Glutamatergic neuron (in vitro differentiated cells): ENCODE results near the gene STAP2. TPM values are rescaled to one million over a fixed set of nuclear protein-coding genes. Genes with fewer than 3 reads are reported as not detected.

Experiments
- DNase-seq: peaks from one replicate; pipeline ENCODE4 v3.0.0; 2022
- H3K27ac Mint-ChIP-seq: one replicate; pipeline ENCODE4 v1.8.0; 2020; ENCODE audit warnings: mild to moderate bottlenecking, mixed read lengths, inconsistent platforms; ENCODE audit not compliant: unreplicated experiment
- H3K27me3 Mint-ChIP-seq: one replicate; pipeline ENCODE4 v1.8.0; 2020; ENCODE audit warnings: mild to moderate bottlenecking, moderate library complexity, mixed read lengths, inconsistent platforms; ENCODE audit not compliant: unreplicated experiment
- H3K36me3 Mint-ChIP-seq: one replicate; pipeline ENCODE4 v1.8.0; 2020; ENCODE audit warnings: mild to moderate bottlenecking, mixed read lengths, inconsistent platforms; ENCODE audit not compliant: unreplicated experiment
- H3K4me1 Mint-ChIP-seq: one replicate; pipeline ENCODE4 v1.8.0; 2020; ENCODE audit warnings: mild to moderate bottlenecking, low read depth, mixed read lengths, inconsistent platforms; ENCODE audit not compliant: unreplicated experiment
- H3K4me3 Mint-ChIP-seq: one replicate; pipeline ENCODE4 v1.8.0; 2020; ENCODE audit warnings: mild to moderate bottlenecking, mixed read lengths, inconsistent platforms; ENCODE audit not compliant: unreplicated experiment
- H3K9me3 Mint-ChIP-seq: one replicate; pipeline ENCODE4 v1.8.0; 2020; ENCODE audit warnings: mild to moderate bottlenecking, moderate library complexity, mixed read lengths, inconsistent platforms; ENCODE audit not compliant: unreplicated experiment
- total RNA-seq: library from RNA; stranded (reverse); fragmentation: NEBNext Ultra II Directional; extraction: Animal tissue kit (Norgen Biotek cat#: 25700); gene quantifications from one replicate; pipeline ENCODE4 v1.2.1, GENCODE V29; 2021; ENCODE audit not compliant: unreplicated experiment
- TF ChIP-seq, protein P1 (sequence below): fragments of 200-600 bp; sonication (generic); IDR thresholded peaks from one replicate; pipeline ENCODE4 v1.5.0; 2021; ENCODE audit not compliant: partially characterized antibody, unreplicated experiment

Gene STAP2
- total RNA-seq, 1 donor from 2014 or later = 18.1 TPM

DNA sequence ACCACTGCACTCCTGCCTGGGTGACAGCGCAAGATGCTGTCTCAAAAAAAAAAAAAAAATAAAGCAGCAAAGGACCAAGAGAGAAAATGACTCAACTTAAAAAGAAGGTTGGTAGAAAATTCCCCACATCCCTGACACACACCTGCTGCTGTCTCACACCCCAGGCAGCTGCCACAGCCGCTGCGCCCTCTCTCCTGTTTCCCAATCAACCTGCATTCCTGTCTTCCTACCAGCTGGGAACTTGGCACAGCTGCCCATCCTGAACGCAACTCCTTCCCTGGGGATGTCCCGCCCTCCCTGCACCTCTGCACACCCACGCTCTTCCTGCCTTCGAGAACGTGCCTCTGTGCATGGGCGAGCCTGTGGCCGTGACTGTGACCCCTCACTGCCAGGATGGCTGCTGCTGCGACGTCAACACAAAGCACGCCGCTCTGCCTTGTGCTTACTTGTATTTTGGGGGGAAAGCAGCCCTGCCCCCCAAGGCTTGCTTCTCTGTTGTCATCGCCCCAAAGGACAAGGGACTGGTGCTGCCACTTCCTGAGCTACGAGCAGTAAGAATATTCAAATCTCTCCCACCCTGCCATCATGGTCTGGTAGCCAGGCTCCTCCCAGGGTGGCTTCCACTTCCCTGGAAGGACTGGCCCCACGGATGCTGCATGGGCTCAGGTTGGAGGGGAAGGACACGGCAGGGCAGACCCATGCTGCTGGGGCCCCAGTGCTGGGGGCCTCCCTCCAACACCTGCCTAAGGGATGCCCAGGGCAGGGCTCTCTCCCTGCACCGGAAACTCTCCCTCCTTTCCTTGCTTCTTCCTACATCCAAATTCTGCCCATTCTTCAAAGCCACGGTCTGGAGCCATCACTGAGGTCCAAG is 41.0 kb upstream of the STAP2 start:
- H3K27ac Mint-ChIP-seq = peak overlapping the region; percentile 26
- peaks cover 32% of the 10 kb centered on the region for H3K4me1 Mint-ChIP-seq
- TF ChIP-seq, protein P1, sequence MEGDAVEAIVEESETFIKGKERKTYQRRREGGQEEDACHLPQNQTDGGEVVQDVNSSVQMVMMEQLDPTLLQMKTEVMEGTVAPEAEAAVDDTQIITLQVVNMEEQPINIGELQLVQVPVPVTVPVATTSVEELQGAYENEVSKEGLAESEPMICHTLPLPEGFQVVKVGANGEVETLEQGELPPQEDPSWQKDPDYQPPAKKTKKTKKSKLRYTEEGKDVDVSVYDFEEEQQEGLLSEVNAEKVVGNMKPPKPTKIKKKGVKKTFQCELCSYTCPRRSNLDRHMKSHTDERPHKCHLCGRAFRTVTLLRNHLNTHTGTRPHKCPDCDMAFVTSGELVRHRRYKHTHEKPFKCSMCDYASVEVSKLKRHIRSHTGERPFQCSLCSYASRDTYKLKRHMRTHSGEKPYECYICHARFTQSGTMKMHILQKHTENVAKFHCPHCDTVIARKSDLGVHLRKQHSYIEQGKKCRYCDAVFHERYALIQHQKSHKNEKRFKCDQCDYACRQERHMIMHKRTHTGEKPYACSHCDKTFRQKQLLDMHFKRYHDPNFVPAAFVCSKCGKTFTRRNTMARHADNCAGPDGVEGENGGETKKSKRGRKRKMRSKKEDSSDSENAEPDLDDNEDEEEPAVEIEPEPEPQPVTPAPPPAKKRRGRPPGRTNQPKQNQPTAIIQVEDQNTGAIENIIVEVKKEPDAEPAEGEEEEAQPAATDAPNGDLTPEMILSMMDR = no peak
- H3K27me3 Mint-ChIP-seq = peaks cover 6% of the 10 kb centered on the region
- no peak for DNase-seq
- H3K4me3 Mint-ChIP-seq = no peak overlapping the region
- peaks cover 5% of the 10 kb centered on the region for H3K9me3 Mint-ChIP-seq
- no peaks in the 10 kb centered on the region for H3K36me3 Mint-ChIP-seq

DNA sequence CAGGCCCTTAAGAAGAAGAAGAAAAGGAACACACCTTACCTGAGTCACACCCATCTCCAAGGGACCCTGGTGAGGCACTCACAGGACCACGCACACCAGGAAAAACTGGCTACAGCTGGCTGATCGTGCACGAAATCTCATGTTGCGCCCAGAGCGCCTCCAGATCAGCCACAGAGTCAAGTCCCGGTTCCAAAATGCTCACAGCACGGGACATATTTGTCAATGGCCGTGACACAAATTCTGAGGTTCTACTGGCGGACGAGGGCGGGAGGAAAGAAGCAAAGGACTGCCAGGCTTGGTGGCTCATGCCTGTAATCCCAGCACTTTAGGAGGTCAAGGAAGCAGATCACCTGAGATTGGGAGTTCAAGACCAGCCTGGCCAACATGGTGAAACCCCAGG is 40.3 kb upstream of the STAP2 start:
- Mint-ChIP-seq H3K9me3 (peaks cover 4% of the 10 kb centered on the region), H3K4me3 (no peak overlapping the region), H3K27ac (no peak overlapping the region), H3K27me3 (peaks cover 5% of the 10 kb centered on the region), H3K4me1 (peaks cover 31% of the 10 kb centered on the region), H3K36me3 (no peaks in the 10 kb centered on the region)
- no peak for DNase-seq
- TF ChIP-seq, protein P1 = no peak

DNA sequence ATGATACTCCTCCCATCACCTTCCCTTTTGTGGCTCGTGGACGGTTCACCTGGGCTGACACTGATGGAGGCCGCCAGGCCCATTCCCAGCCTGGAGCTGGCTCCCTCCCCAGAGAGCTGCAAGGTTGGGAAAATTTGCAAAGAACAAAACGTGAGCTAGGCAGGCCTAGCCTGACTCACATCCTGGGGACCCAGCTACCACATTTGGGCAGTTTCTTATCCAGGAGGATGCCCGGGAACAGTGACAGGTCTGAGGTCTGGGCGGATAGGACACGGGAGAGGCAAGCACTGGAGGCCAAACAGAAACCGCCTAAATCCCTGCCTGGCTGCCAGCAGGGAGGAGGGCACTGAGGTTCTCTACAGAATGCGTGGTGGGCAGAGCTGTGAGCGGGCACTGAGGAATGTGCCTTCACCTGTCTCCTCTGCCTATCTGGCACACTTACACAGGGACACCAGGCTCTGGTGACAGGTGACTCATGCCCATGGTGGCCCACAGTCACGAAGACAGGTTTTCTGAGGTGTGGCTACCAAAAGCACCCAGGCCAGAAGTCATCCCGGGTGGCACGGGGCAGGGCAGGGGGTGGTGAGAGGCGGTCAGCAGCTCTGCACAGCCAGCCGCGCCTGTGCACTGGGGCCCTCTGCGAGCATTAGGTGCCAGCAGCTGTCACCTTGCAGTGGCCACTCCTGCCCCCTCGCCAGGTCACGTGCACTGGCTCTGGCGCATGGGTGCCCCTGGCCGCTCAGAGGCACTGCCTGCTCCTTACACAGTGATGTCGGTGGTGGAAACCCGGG is 38.6 kb upstream of the STAP2 start:
- H3K9me3 Mint-ChIP-seq = peaks cover 3% of the 10 kb centered on the region
- H3K4me3 Mint-ChIP-seq = no peak overlapping the region
- peaks cover 7% of the 10 kb centered on the region for H3K27me3 Mint-ChIP-seq
- no peak for DNase-seq
- H3K27ac Mint-ChIP-seq = no peak overlapping the region
- H3K36me3 Mint-ChIP-seq = no peaks in the 10 kb centered on the region
- TF ChIP-seq, protein P1 = no peak
- H3K4me1 Mint-ChIP-seq = peaks cover 29% of the 10 kb centered on the region

DNA sequence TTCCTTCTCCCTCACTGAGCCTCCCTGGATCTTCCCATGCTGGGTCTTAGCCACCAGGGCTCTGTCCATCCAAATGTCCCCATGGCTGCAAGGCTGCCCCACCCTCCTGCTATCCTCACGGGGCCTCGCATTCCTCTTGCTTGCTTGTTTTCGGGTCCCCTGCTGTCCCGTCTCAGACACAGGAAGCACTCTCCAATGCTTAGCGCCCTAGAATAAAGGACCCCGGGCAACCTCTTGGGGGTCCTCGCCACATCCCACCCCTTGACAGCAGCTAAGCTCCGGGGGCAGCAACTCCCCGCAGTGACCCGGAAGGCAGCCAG is 38.0 kb upstream of the STAP2 start:
- TF ChIP-seq, protein P1 = no peak
- H3K36me3 Mint-ChIP-seq = no peaks in the 10 kb centered on the region
- peaks cover 7% of the 10 kb centered on the region for H3K27me3 Mint-ChIP-seq
- no peak for DNase-seq
- peak overlapping the region; percentile 49 for H3K4me3 Mint-ChIP-seq
- H3K4me1 Mint-ChIP-seq = peaks cover 29% of the 10 kb centered on the region
- peak overlapping the region; percentile 13 for H3K27ac Mint-ChIP-seq
- peaks cover 3% of the 10 kb centered on the region for H3K9me3 Mint-ChIP-seq
